HepG2 (cell line): ENCODE results near the gene CLDND2. TPM values are rescaled to one million over a fixed set of nuclear protein-coding genes. Genes with fewer than 3 reads are reported as not detected.

ENCODE experiments used
- AGO2 ChIP-seq: fragments of 200-400 bp; formaldehyde crosslinking; optimal IDR thresholded peaks from 2 replicates; pipeline ENCODE3; 2017; ENCODE audit warnings: mild to moderate bottlenecking, low read depth, low read length, moderate library complexity
- CENPX ChIP-seq: sonication (generic); formaldehyde crosslinking; IDR thresholded peaks from 2 replicates; pipeline ENCODE4 v1.9.0; 2021; ENCODE audit warnings: mild to moderate bottlenecking, missing genetic modification reagents, moderate library complexity
- GTF2F1 ChIP-seq: fragments of 150-350 bp; IDR thresholded peaks from 2 replicates; pipeline ENCODE4 v1.6.1; 2014; ENCODE audit warnings: low read length
- HDAC1 ChIP-seq: sonication (generic); formaldehyde crosslinking; IDR thresholded peaks from 2 replicates; pipeline ENCODE4 v1.5.1; 2020; ENCODE audit warnings: mild to moderate bottlenecking, missing genetic modification reagents
- HINFP ChIP-seq: sonication (generic); formaldehyde crosslinking; IDR thresholded peaks from 2 replicates; pipeline ENCODE4 v1.4.0; 2020; ENCODE audit warnings: low read depth, mild to moderate bottlenecking, missing genetic modification reagents
- ISL2 ChIP-seq: sonication (generic); formaldehyde crosslinking; IDR thresholded peaks from 2 replicates; pipeline ENCODE4 v1.5.0; 2020; ENCODE audit warnings: missing genetic modification reagents
- KLF12 ChIP-seq: sonication (generic); formaldehyde crosslinking; IDR thresholded peaks from 2 replicates; pipeline ENCODE4 v1.4.0; 2020; ENCODE audit warnings: missing genetic modification reagents, borderline replicate concordance
- MAZ ChIP-seq, 2 experiments: sonication (generic) in 1 of 2; formaldehyde crosslinking in 1 of 2; IDR thresholded peaks; 2 replicates each; pipeline versions ENCODE4 v1.5.0 to v1.6.1; 2012 to 2020; ENCODE audit warnings: low read depth in 2 of 2, mild to moderate bottlenecking in 2 of 2, borderline replicate concordance in 1 of 2, improper control_type of control experiment in 1 of 2, low read length in 1 of 2, missing genetic modification reagents in 1 of 2, moderate library complexity in 1 of 2
- MEIS1 ChIP-seq: sonication (generic); formaldehyde crosslinking; IDR thresholded peaks from 2 replicates; pipeline ENCODE4 v1.9.0; 2021; ENCODE audit warnings: mild to moderate bottlenecking, missing genetic modification reagents, moderate library complexity, borderline replicate concordance
- MTA3 ChIP-seq: sonication (generic); formaldehyde crosslinking; IDR thresholded peaks from 2 replicates; pipeline ENCODE4 v1.4.0; 2020; ENCODE audit warnings: missing genetic modification reagents
- NCOR1 ChIP-seq: fragments of 200-600 bp; sonication (generic); IDR thresholded peaks from 2 replicates; pipeline ENCODE4 v1.7.0; 2017; ENCODE audit warnings: antibody characterized with exemption, low read length, borderline replicate concordance
- PHF21A ChIP-seq: sonication (generic); formaldehyde crosslinking; IDR thresholded peaks from 2 replicates; pipeline ENCODE4 v1.5.0; 2020; ENCODE audit warnings: mild to moderate bottlenecking, missing genetic modification reagents
- RBFOX2 ChIP-seq: fragments of 200-400 bp; formaldehyde crosslinking; IDR thresholded peaks from 2 replicates; pipeline ENCODE4 v1.6.1; 2017; ENCODE audit warnings: low read depth, mild to moderate bottlenecking, low read length
- SRSF1 ChIP-seq: fragments of 200-400 bp; formaldehyde crosslinking; optimal IDR thresholded peaks from 2 replicates; pipeline ENCODE3; 2017; ENCODE audit warnings: mild to moderate bottlenecking, low read depth, low read length, moderate library complexity
- TEAD3 ChIP-seq: optimal IDR thresholded peaks from 2 replicates; pipeline ENCODE3; 2016; ENCODE audit warnings: borderline replicate concordance
- ZFP36 ChIP-seq: fragments of 150-350 bp; IDR thresholded peaks from 2 replicates; pipeline ENCODE4 v1.6.1; 2018; ENCODE audit warnings: borderline replicate concordance, low read length, low read depth; ENCODE audit not compliant: partially characterized antibody
- ZFX ChIP-seq: sonication (generic); formaldehyde crosslinking; IDR thresholded peaks from 2 replicates; pipeline ENCODE4 v1.4.0; 2020; ENCODE audit warnings: mild to moderate bottlenecking, low read depth, missing genetic modification reagents, moderate library complexity
- ZMYM2 ChIP-seq: sonication (generic); formaldehyde crosslinking; IDR thresholded peaks from 2 replicates; pipeline ENCODE4 v1.8.0; 2022; ENCODE audit warnings: mild to moderate bottlenecking, missing genetic modification reagents
- ZNF224 ChIP-seq: sonication (generic); formaldehyde crosslinking; IDR thresholded peaks from 2 replicates; pipeline ENCODE4 v1.5.0; 2020; ENCODE audit warnings: mild to moderate bottlenecking, missing genetic modification reagents
- ZNF430 ChIP-seq: sonication (generic); formaldehyde crosslinking; IDR thresholded peaks from 2 replicates; pipeline ENCODE4 v1.9.0; 2021; ENCODE audit warnings: mild to moderate bottlenecking, missing genetic modification reagents
- ZNF468 ChIP-seq: sonication (generic); formaldehyde crosslinking; IDR thresholded peaks from 2 replicates; pipeline ENCODE4 v1.8.0; 2022; ENCODE audit warnings: mild to moderate bottlenecking, moderate library complexity, missing genetic modification reagents
- ZNF598 ChIP-seq: sonication (generic); formaldehyde crosslinking; IDR thresholded peaks from 2 replicates; pipeline ENCODE4 v1.5.1; 2020; ENCODE audit warnings: mild to moderate bottlenecking, missing genetic modification reagents, borderline replicate concordance
- ZNF607 ChIP-seq: sonication (generic); formaldehyde crosslinking; IDR thresholded peaks from 2 replicates; pipeline ENCODE4 v1.5.1; 2020; ENCODE audit warnings: missing genetic modification reagents, mild to moderate bottlenecking, borderline replicate concordance
- ZNF674 ChIP-seq: sonication (generic); formaldehyde crosslinking; IDR thresholded peaks from 2 replicates; pipeline ENCODE4 v1.5.0; 2020; ENCODE audit warnings: low read depth, mild to moderate bottlenecking, missing genetic modification reagents
- ZNF678 ChIP-seq: sonication (generic); formaldehyde crosslinking; IDR thresholded peaks from 2 replicates; pipeline ENCODE4 v1.4.0; 2020; ENCODE audit warnings: mild to moderate bottlenecking, missing genetic modification reagents
- ZZZ3 ChIP-seq: sonication (generic); formaldehyde crosslinking; IDR thresholded peaks from 2 replicates; pipeline ENCODE4 v1.4.0; 2020; ENCODE audit warnings: missing genetic modification reagents, mild to moderate bottlenecking, borderline replicate concordance
- polyA plus RNA-seq, 8 experiments: library from polyadenylated mRNA; depleted of rRNA in 3 of 8; stranded (reverse) in 7 of 8; unstranded in 1 of 8; fragments of >200 nt; fragmentation: Illumina TruSeq in 4 of 8; extraction: Trizol in 4 of 8; gene quantifications; 2 replicates each; pipeline versions ENCODE4 v1.2.1 to v1.2.3, GENCODE V29; 2011 to 2016; ENCODE audit warnings: low read depth in 4 of 8, missing spikeins in 1 of 8, mixed read lengths in 1 of 8; ENCODE audit not compliant: insufficient read depth in 1 of 8
- total RNA-seq, 5 experiments: library from RNA; depleted of rRNA; stranded (reverse); fragments of >200 nt; fragmentation: Illumina TruSeq; extraction: Trizol; gene quantifications; 2 replicates each; pipeline ENCODE4 v1.2.3, GENCODE V29; 2016; ENCODE audit warnings: low read depth in 1 of 5
- TF ChIP-seq, protein P1 (sequence below): sonication (generic); formaldehyde crosslinking; IDR thresholded peaks from 2 replicates; pipeline ENCODE4 v1.9.0; 2021; ENCODE audit warnings: missing genetic modification reagents, borderline replicate concordance

CLDND2 gene
- total and polyA plus RNA-seq, 2 of the 13 experiments (the other 11 are each of a cell fraction or from before 2014, with no cell fraction given) = 0.84 to 1.8 TPM

DNA sequence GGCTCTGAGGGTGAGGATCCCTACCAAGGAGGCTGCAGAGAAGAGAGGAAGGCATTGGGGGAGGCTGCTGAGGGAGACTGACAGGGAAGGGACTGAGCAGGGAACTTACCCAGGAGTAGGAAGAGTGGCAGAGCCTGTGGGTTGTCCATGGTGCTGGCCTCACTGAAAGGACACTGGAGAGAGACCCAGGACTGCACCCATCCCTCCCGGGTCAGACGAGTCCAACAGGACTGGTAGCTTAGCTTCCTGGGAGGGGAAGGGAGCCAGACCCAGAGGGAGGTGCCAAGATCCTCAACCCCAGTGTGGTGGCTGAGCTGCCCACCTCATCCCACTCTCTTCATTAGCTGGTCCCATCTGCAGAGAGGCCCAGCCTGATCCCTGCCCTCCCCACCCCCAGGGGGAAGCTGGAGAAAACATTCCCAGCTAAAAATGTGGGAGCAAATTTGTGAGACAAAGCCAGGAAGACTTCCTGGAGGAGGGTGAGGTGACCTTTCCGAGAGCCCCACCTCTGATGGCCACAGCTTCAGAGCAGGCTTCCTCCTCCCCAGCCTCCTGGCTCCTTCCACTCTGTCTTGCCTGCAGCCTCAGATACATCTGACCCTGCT lies 26.7 kb downstream of the CLDND2 start, which contains the start of gene VSIG10L (continued):
- TF ChIP-seq ZNF674 (CRISPR knock-in tag) = no peak
- no peak for TF ChIP-seq ZNF607 (CRISPR knock-in tag)
- TF ChIP-seq ZFX (CRISPR knock-in tag) = no peak
- TF ChIP-seq HDAC1 (CRISPR knock-in tag) = no peak
- TF ChIP-seq KLF12 = no peak
- no peak for TF ChIP-seq ZNF430 (CRISPR knock-in tag)
- TF ChIP-seq PHF21A (CRISPR knock-in tag) = no peak
- no peak for TF ChIP-seq MAZ (IDR thresholded peaks at IDR 0.05; ENCODE audit: borderline replicate concordance, low read depth, low read length)
- 0 out of 2 replicates have a peak, but pooled peaks have one; percentile 16 for TF ChIP-seq MAZ (CRISPR knock-in tag; IDR thresholded peaks at IDR 0.05; ENCODE audit: low read depth)
- TF ChIP-seq, protein P1, sequence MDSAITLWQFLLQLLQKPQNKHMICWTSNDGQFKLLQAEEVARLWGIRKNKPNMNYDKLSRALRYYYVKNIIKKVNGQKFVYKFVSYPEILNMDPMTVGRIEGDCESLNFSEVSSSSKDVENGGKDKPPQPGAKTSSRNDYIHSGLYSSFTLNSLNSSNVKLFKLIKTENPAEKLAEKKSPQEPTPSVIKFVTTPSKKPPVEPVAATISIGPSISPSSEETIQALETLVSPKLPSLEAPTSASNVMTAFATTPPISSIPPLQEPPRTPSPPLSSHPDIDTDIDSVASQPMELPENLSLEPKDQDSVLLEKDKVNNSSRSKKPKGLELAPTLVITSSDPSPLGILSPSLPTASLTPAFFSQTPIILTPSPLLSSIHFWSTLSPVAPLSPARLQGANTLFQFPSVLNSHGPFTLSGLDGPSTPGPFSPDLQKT (CRISPR knock-in tag) = no peak
- TF ChIP-seq SRSF1 = peak; percentile 43
- TF ChIP-seq ISL2 (CRISPR knock-in tag) = no peak
- no peak for TF ChIP-seq MTA3 (CRISPR knock-in tag)
- peak; percentile 63 for TF ChIP-seq RBFOX2
- TF ChIP-seq ZFP36 = peak; percentile 82
- no peak for TF ChIP-seq ZMYM2 (CRISPR knock-in tag)
- TF ChIP-seq ZZZ3 (CRISPR knock-in tag) = no peak
- no peak for TF ChIP-seq GTF2F1
- no peak for TF ChIP-seq ZNF468
- TF ChIP-seq ZNF224 (CRISPR knock-in tag) = no peak
- no peak for TF ChIP-seq ZNF678 (CRISPR knock-in tag)
- peak; percentile 57 for TF ChIP-seq AGO2
- TF ChIP-seq TEAD3 (CRISPR knock-in tag) = no peak
- no peak for TF ChIP-seq NCOR1
- TF ChIP-seq HINFP = no peak
- no peak for TF ChIP-seq CENPX (CRISPR knock-in tag)
- TF ChIP-seq MEIS1 (CRISPR knock-in tag) = no peak
- no peak for TF ChIP-seq ZNF598
